Upper lobe of right lung (tissue), 1 donor: ENCODE data around the gene FANCC. TPM values are rescaled to one million over a fixed set of nuclear protein-coding genes. Genes with fewer than 3 reads are reported as not detected.

ENCODE experiments used
- ATAC-seq: fragments of 200-7000 bp; cut with Tn5 transposase; one replicate; pipeline ENCODE4 v1.9.1; 2020; ENCODE audit warnings: mild to moderate bottlenecking, moderate library complexity
- DNase-seq: peaks from one replicate; pipeline ENCODE4 v3.0.0-alpha.2; 2020
- H3K27ac ChIP-seq: fragments of 200-600 bp; one replicate; pipeline ENCODE4 v1.8.0; 2022
- H3K27me3 ChIP-seq: fragments of 200-600 bp; one replicate; pipeline ENCODE4 v1.8.0; 2022; ENCODE audit warnings: mild to moderate bottlenecking
- H3K36me3 ChIP-seq: fragments of 200-600 bp; one replicate; pipeline ENCODE4 v1.8.0; 2022
- H3K4me1 ChIP-seq: fragments of 200-600 bp; one replicate; pipeline ENCODE4 v1.8.0; 2022
- H3K4me3 ChIP-seq: fragments of 200-600 bp; one replicate; pipeline ENCODE4 v1.8.0; 2022; ENCODE audit warnings: mild to moderate bottlenecking
- H3K9me3 ChIP-seq: fragments of 200-600 bp; one replicate; pipeline ENCODE4 v1.8.0; 2022
- CTCF ChIP-seq: fragments of 200-600 bp; IDR thresholded peaks from one replicate; pipeline ENCODE4 v1.8.0; 2022; ENCODE audit warnings: antibody characterized with exemption
- intact Hi-C: fragments of 100-400 bp; cut with DNase I; formaldehyde crosslinking; loops from one replicate; pipeline ENCODE4 v1.11.0; 2022
- total RNA-seq: library from RNA; stranded (reverse); fragmentation: NEBNext Ultra II Directional; extraction: Animal tissue kit (Norgen Biotek cat#: 25700); gene quantifications from one replicate; pipeline ENCODE4 v1.2.1, GENCODE V29; 2021
- donor health status: DM: no; HTN: yes; CAD: no; lungs with severe emphysema.

FANCC gene
- total RNA-seq, 1 donor from 2014 or later, result 13.5 TPM

GRCh38 chr9:95118596-95118995 lies 198.9 kb downstream of the FANCC start:
- ATAC-seq, result no peak

GRCh38 chr9:95116808-95117204 lies 200.7 kb downstream of the FANCC start:
- peaks cover 12% of the 10 kb centered on the region for H3K36me3 ChIP-seq
- no peak for DNase-seq
- intact Hi-C loops, result no loop called here
- H3K4me3 ChIP-seq, result no peak overlapping the region
- no peak for TF ChIP-seq CTCF
- no peaks in the 10 kb centered on the region for H3K27me3 ChIP-seq
- H3K4me1 ChIP-seq, result peaks cover 6% of the 10 kb centered on the region
- H3K27ac ChIP-seq, result no peak overlapping the region
- ATAC-seq, result no peak
- H3K9me3 ChIP-seq, result no peaks in the 10 kb centered on the region

More at GRCh38 chr9:95118596-95118995, 198.9 kb downstream of the FANCC start:
- Histone ChIP-seq H3K36me3 (peaks cover 5% of the 10 kb centered on the region), H3K4me3 (no peak overlapping the region), H3K27ac (no peak overlapping the region), H3K27me3 (no peaks in the 10 kb centered on the region), H3K4me1 (peaks cover 6% of the 10 kb centered on the region), H3K9me3 (no peaks in the 10 kb centered on the region)
- no peak for DNase-seq
- intact Hi-C loops, result no loop called here
- no peak for TF ChIP-seq CTCF

GRCh38 chr9:95116002-95116807 lies 201.3 kb downstream of the FANCC start:
- H3K4me1 ChIP-seq, result peaks cover 6% of the 10 kb centered on the region
- no peak overlapping the region for H3K4me3 ChIP-seq
- H3K27me3 ChIP-seq, result no peaks in the 10 kb centered on the region
- H3K27ac ChIP-seq, result no peak overlapping the region
- H3K9me3 ChIP-seq, result no peaks in the 10 kb centered on the region
- DNase-seq (peak; percentile 61), ATAC-seq (peak; percentile 83)
- peak; percentile 47 for TF ChIP-seq CTCF
- peaks cover 18% of the 10 kb centered on the region for H3K36me3 ChIP-seq
- intact Hi-C loops, result no loop called here

- Histone ChIP-seq H3K27ac (no peak overlapping the region), H3K27me3 (no peaks in the 10 kb centered on the region), H3K4me1 (peaks cover 6% of the 10 kb centered on the region), H3K36me3 (peaks cover 29% of the 10 kb centered on the region), H3K9me3 (no peaks in the 10 kb centered on the region), H3K4me3 (no peak overlapping the region)
- DNase-seq, result no peak
- TF ChIP-seq CTCF, result no peak
- intact Hi-C loops, result no loop called here
- no peak for ATAC-seq
Measured at GRCh38 chr9:95115104-95115503, 202.4 kb downstream of the FANCC start.

- Histone ChIP-seq H3K9me3 (no peaks in the 10 kb centered on the region), H3K36me3 (peaks cover 40% of the 10 kb centered on the region), H3K4me3 (no peak overlapping the region), H3K27me3 (no peaks in the 10 kb centered on the region), H3K4me1 (peaks cover 6% of the 10 kb centered on the region), H3K27ac (no peak overlapping the region)
- ATAC-seq (peak; percentile 6), DNase-seq (peak; percentile 43)
- intact Hi-C loops, result no loop called here
- TF ChIP-seq CTCF, result no peak
Measured at GRCh38 chr9:95112436-95113280, 204.9 kb downstream of the FANCC start.
